GM12891 (cell line): Measurements from ENCODE around the gene RTKN2.

Experiments
- DNase-seq: peaks from one replicate; pipeline ENCODE4 v3.0.0; 2011; ENCODE audit warnings: low spot score; ENCODE audit not compliant: insufficient read length
- FAIRE-seq: peaks from 2 replicates; lab custom pipeline; 2011; peaks lifted over from hg19 to GRCh38; lab: Jason Lieb, UNC
- PAX5 ChIP-seq: IDR thresholded peaks from 2 replicates; pipeline ENCODE4 v1.6.1; 2011; ENCODE audit warnings: low read length, moderate library complexity, mild to moderate bottlenecking; ENCODE audit not compliant: insufficient read depth, severe bottlenecking
- POLR2A ChIP-seq: IDR thresholded peaks from 2 replicates; pipeline ENCODE4 v1.6.1; 2011; ENCODE audit warnings: low read depth, low read length, control low read depth
- POLR2AphosphoS5 ChIP-seq: IDR thresholded peaks from 2 replicates; pipeline ENCODE4 v1.6.1; 2011; ENCODE audit warnings: low read depth, low read length, control low read depth
- POU2F2 ChIP-seq: IDR thresholded peaks from 2 replicates; pipeline ENCODE4 v1.6.1; 2011; ENCODE audit warnings: low read depth, mild to moderate bottlenecking, control low read depth, low read length, moderate library complexity
- SPI1 ChIP-seq: IDR thresholded peaks from 2 replicates; pipeline ENCODE4 v1.6.1; 2011; ENCODE audit warnings: low read depth, low read length, control low read depth
- TAF1 ChIP-seq: IDR thresholded peaks from 2 replicates; pipeline ENCODE4 v1.6.1; 2011; ENCODE audit warnings: low read depth, low read length, control low read depth

Gene RTKN2

GRCh38 chr10:62199584-62199983 is 69.1 kb downstream of the RTKN2 start:
- DNase-seq (no peak), FAIRE-seq (no peak)
- TF ChIP-seq POLR2AphosphoS5 (no peak), POU2F2 (no peak), POLR2A (no peak), PAX5 (no peak), TAF1 (no peak), SPI1 (no peak)

- FAIRE-seq (no peak), DNase-seq (no peak)
- TF ChIP-seq PAX5, result no peak
- no peak for TF ChIP-seq POLR2AphosphoS5
- no peak for TF ChIP-seq POLR2A
- no peak for TF ChIP-seq POU2F2
- TF ChIP-seq SPI1, result no peak
- no peak for TF ChIP-seq TAF1
Observed at GRCh38 chr10:62196528-62196927, 72.1 kb downstream of the RTKN2 start.

- no peak for FAIRE-seq
- no peak for DNase-seq
- TF ChIP-seq POLR2A (no peak), POU2F2 (no peak), TAF1 (no peak), PAX5 (no peak), SPI1 (no peak), POLR2AphosphoS5 (no peak)
Observed at GRCh38 chr10:62195675-62195926, 73.0 kb downstream of the RTKN2 start.

- TF ChIP-seq POLR2A, result no peak
- no peak for TF ChIP-seq SPI1
- no peak for TF ChIP-seq POLR2AphosphoS5
- TF ChIP-seq PAX5, result no peak
- no peak for TF ChIP-seq TAF1
- no peak for TF ChIP-seq POU2F2
- no peak for FAIRE-seq
- DNase-seq, result no peak
Observed at GRCh38 chr10:62194924-62195674, 73.5 kb downstream of the RTKN2 start.

GRCh38 chr10:62193479-62193878 is 75.2 kb downstream of the RTKN2 start:
- FAIRE-seq, result no peak
- no peak for DNase-seq
- TF ChIP-seq POU2F2 (no peak), POLR2AphosphoS5 (no peak), POLR2A (no peak), TAF1 (no peak), PAX5 (no peak), SPI1 (no peak)

- DNase-seq, result no peak
- FAIRE-seq, result no peak
- TF ChIP-seq SPI1 (no peak), POLR2A (no peak), TAF1 (no peak), POLR2AphosphoS5 (no peak), PAX5 (no peak), POU2F2 (no peak)
Observed at GRCh38 chr10:62189131-62189530, 79.5 kb downstream of the RTKN2 start.

- TF ChIP-seq POLR2A (no peak), POU2F2 (no peak)
- FAIRE-seq (no peak), DNase-seq (no peak)
Observed at GRCh38 chr10:62188021-62188616, 80.5 kb downstream of the RTKN2 start.

GRCh38 chr10:62186999-62187675 is 81.5 kb downstream of the RTKN2 start:
- DNase-seq (no peak), FAIRE-seq (no peak)
- TF ChIP-seq PAX5 (no peak), TAF1 (no peak), POU2F2 (no peak), POLR2A (no peak), SPI1 (no peak), POLR2AphosphoS5 (no peak)

GRCh38 chr10:62185919-62186692 is 82.5 kb downstream of the RTKN2 start:
- no peak for FAIRE-seq
- no peak for DNase-seq
- TF ChIP-seq PAX5 (no peak), POU2F2 (no peak), POLR2AphosphoS5 (no peak), POLR2A (no peak), TAF1 (no peak), SPI1 (no peak)
